ENCODE measurements around the gene TIGD6.

The TIGD6 gene

DNA sequence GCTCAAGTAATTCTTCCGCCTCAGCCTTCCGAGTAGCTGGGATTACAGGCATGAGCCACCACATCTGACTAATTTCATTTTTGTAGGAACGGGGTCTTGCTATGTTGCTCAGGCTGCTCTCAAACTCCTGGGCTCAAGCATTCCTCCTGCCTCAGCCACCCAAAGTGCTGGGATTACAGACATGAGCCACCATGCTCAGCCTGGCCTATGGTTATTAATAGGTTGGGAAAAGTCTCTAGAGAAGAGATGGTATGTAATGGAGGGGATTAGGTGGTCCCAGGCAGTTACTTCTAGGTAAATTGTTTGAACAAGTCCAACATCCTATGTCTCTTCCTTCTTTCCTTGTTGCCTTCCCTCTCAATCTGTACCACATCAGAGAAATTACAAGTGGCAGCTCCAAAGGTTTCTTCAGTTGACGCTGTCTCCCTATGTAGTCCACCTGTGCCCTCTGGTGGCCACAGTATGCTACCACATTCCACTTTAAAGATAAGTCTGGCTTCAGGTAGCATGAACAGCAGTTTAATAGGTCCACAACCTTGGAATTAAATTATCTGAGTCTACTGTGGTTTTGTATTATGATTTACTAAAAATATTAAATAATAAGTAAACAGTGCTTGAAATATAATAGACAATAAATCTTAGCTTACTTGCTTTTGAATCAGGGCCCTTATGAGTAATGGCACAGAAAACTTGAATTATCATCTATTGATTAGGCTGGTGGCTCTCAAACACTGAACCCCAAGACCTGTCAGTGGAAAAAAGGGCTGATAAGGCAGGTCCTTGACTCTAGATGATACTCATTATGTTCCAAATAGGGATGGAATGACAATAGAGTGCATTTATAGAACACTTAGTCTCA is 9.7 kb downstream of the TIGD6 start:
- H3K27ac ChIP-seq, result no peak overlapping the region
- TF ChIP-seq CTCF (IDR thresholded peaks at IDR 0.05), result peak; percentile 93
- no peak for TF ChIP-seq ZFX (IDR thresholded peaks at IDR 0.05; ENCODE audit: borderline replicate concordance)

DNA sequence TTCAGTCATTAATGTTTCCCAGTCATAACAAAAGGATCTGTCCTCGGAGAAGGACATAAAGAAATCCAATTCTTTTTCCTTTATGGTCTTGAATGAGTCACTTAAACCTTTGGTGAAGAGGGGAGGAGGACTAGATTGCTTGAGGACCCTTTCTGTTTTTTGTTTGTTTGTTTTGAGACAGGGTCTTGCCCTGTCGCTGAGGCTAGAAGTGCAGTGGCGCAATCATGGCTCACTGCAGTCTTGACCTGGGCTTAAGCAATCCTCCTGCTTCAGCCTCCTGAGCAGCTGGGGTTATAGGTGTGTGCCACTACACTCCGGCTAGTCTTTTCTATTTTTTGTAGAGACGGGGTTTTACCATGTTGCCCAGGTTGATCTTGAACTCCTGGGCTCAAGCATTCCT is 12.3 kb downstream of the TIGD6 start:
- no peak overlapping the region for H3K27ac ChIP-seq
- TF ChIP-seq CTCF (IDR thresholded peaks at IDR 0.05), result no peak
- TF ChIP-seq ZFX (IDR thresholded peaks at IDR 0.05; ENCODE audit: borderline replicate concordance), result no peak

- TF ChIP-seq CTCF (IDR thresholded peaks at IDR 0.05) (no peak), ZFX (IDR thresholded peaks at IDR 0.05; ENCODE audit: borderline replicate concordance) (no peak)
- no peak overlapping the region for H3K27ac ChIP-seq
Observed at GRCh38 chr5:149982505-149982904, 17.9 kb downstream of the TIGD6 start.

DNA sequence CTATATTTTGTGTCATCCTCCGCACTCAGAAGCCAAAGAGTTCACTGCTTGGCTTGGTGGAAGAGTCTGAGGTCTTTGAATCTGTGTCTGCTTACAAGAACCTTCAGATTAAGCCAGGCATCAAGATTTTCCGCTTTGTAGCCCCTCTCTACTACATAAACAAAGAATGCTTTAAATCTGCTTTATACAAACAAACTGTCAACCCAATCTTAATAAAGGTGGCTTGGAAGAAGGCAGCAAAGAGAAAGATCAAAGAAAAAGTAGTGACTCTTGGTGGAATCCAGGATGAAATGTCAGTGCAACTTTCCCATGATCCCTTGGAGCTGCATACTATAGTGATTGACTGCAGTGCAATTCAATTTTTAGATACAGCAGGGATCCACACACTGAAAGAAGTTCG is 19.2 kb downstream of the TIGD6 start:
- H3K27ac ChIP-seq, result no peak overlapping the region
- TF ChIP-seq CTCF (IDR thresholded peaks at IDR 0.05), result no peak

GRCh38 chr5:149979896-149980295 is 20.6 kb downstream of the TIGD6 start:
- no peak for TF ChIP-seq ZFX (IDR thresholded peaks at IDR 0.05; ENCODE audit: borderline replicate concordance)
- no peak for TF ChIP-seq CTCF (IDR thresholded peaks at IDR 0.05)
- peak overlapping the region; percentile 41; the same call in 1 of the 2 replicates for H3K27ac ChIP-seq

GRCh38 chr5:149975409-149975808 is 25.0 kb downstream of the TIGD6 start:
- TF ChIP-seq CTCF (IDR thresholded peaks at IDR 0.05) (no peak), ZFX (IDR thresholded peaks at IDR 0.05; ENCODE audit: borderline replicate concordance) (no peak)
- H3K27ac ChIP-seq, result no peak overlapping the region

- TF ChIP-seq ZFX (IDR thresholded peaks at IDR 0.05; ENCODE audit: borderline replicate concordance) (no peak), CTCF (IDR thresholded peaks at IDR 0.05) (no peak)
- no peak overlapping the region for H3K27ac ChIP-seq
Observed at GRCh38 chr5:149969181-149969930, 31.1 kb downstream of the TIGD6 start.
